ENCODE results near the gene NKIRAS1.
A peak's percentile ranks its signal among the peaks of the same experiment; 100 is the strongest.
"Not testable (repeated sequence)": the region's sequence is repeated elsewhere in the genome, so short reads cannot be mapped to it uniquely, and the experiment has no call there.

NKIRAS1 gene

GRCh38 chr3:23859839-23860382 is 56.9 kb downstream of the NKIRAS1 start:
- H3K18ac ChIP-seq (ENCODE audit: low read length): no peak overlapping the region
- H3K27me3 ChIP-seq (ENCODE audit: insufficient read depth, low read length, poor library complexity): no peaks in the 10 kb centered on the region
- no CpG with 5 or more reads among the region's 7 CpGs for WGBS (ENCODE audit: extremely low coverage, insufficient coverage, low lambda C conversion rate)
- no peak overlapping the region for H3K23ac ChIP-seq (ENCODE audit: low read length)
- H3K4me3 ChIP-seq (ENCODE audit: low read length): no peak overlapping the region
- no peak overlapping the region for H2BK120ac ChIP-seq (ENCODE audit: low read depth, low read length)
- H4K5ac ChIP-seq (ENCODE audit: low read length): no peak overlapping the region
- H3K27ac ChIP-seq (ENCODE audit: low read depth, low read length): no peak overlapping the region
- H3K4me2 ChIP-seq (ENCODE audit: low read length): no peak overlapping the region
- H3K4ac ChIP-seq (ENCODE audit: low read depth, low read length): no peak overlapping the region
- no peak overlapping the region for H3K56ac ChIP-seq (ENCODE audit: low read length)
- DNase-seq: no peak
- peaks cover 37% of the 10 kb centered on the region for H3K79me2 ChIP-seq (ENCODE audit: control insufficient read depth, insufficient read depth, low read length)
- H2BK5ac ChIP-seq (ENCODE audit: low read length): no peak overlapping the region
- H3K9ac ChIP-seq (ENCODE audit: low read length): no peak overlapping the region
- no peak overlapping the region for H2BK15ac ChIP-seq (replicated peaks; ENCODE audit: low read depth)
- H3K79me1 ChIP-seq (ENCODE audit: low read length): peaks cover 14% of the 10 kb centered on the region
- no peak overlapping the region for H2AK5ac ChIP-seq (ENCODE audit: low read length)
- H3K36me3 ChIP-seq (ENCODE audit: control insufficient read depth, insufficient read depth, low read length): no peaks in the 10 kb centered on the region
- no peak overlapping the region for H4K8ac ChIP-seq (ENCODE audit: low read depth, low read length)
- no peaks in the 10 kb centered on the region for H3K4me1 ChIP-seq (ENCODE audit: control insufficient read depth, low read depth, low read length)

GRCh38 chr3:23859012-23859743 is 57.6 kb downstream of the NKIRAS1 start:
- DNase-seq: peak; percentile 40
- no CpG with 5 or more reads among the region's 1 CpG for WGBS (ENCODE audit: extremely low coverage, insufficient coverage, low lambda C conversion rate)
- H2BK120ac ChIP-seq (ENCODE audit: low read depth, low read length): no peak overlapping the region

DNA sequence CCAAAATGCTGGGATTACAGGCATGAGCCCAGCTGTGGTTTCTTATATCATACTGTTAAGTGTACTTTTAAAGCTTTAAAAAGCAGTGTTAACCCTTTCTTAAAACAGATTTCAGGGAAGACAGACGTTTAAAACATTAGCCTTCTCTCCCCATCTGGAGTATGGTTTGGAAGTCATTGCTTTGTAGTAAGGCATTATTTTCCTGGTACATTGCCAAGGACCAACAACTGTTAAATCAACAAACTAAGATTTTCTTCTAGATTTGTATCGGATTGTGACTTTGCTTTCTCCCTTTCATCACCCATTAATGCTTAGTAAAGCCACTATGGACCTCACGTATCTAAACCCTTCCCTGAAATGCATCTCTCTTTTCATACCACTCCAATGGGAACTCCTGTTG is 60.5 kb downstream of the NKIRAS1 start:
- H3K36me3 ChIP-seq (ENCODE audit: control insufficient read depth, insufficient read depth, low read length): no peaks in the 10 kb centered on the region
- no peaks in the 10 kb centered on the region for H3K27me3 ChIP-seq (ENCODE audit: insufficient read depth, low read length, poor library complexity)

More at GRCh38 chr3:23859012-23859743, 57.6 kb downstream of the NKIRAS1 start:
- Histone ChIP-seq H3K4me3 (ENCODE audit: low read length) (no peak overlapping the region), H3K18ac (ENCODE audit: low read length) (no peak overlapping the region), H2AK5ac (ENCODE audit: low read length) (no peak overlapping the region), H2BK5ac (ENCODE audit: low read length) (no peak overlapping the region), H2BK15ac (replicated peaks; ENCODE audit: low read depth) (no peak overlapping the region), H3K56ac (ENCODE audit: low read length) (no peak overlapping the region), H4K8ac (ENCODE audit: low read depth, low read length) (no peak overlapping the region), H3K23ac (ENCODE audit: low read length) (no peak overlapping the region), H3K79me2 (ENCODE audit: control insufficient read depth, insufficient read depth, low read length) (peaks cover 34% of the 10 kb centered on the region), H4K5ac (ENCODE audit: low read length) (no peak overlapping the region), H3K9ac (ENCODE audit: low read length) (no peak overlapping the region), H3K4me2 (ENCODE audit: low read length) (no peak overlapping the region), H3K27ac (ENCODE audit: low read depth, low read length) (no peak overlapping the region), H3K4me1 (ENCODE audit: control insufficient read depth, low read depth, low read length) (no peaks in the 10 kb centered on the region), H3K4ac (ENCODE audit: low read depth, low read length) (no peak overlapping the region), H3K79me1 (ENCODE audit: low read length) (peaks cover 14% of the 10 kb centered on the region), H3K36me3 (ENCODE audit: control insufficient read depth, insufficient read depth, low read length) (no peaks in the 10 kb centered on the region), H3K27me3 (ENCODE audit: insufficient read depth, low read length, poor library complexity) (no peaks in the 10 kb centered on the region)

GRCh38 chr3:23849462-23849861 is 67.3 kb downstream of the NKIRAS1 start:
- H3K4me1 ChIP-seq (ENCODE audit: control insufficient read depth, low read depth, low read length); DNase-seq; H3K18ac ChIP-seq (ENCODE audit: low read length); H3K79me1 ChIP-seq (ENCODE audit: low read length); H3K27ac ChIP-seq (ENCODE audit: low read depth, low read length); H3K4me3 ChIP-seq (ENCODE audit: low read length); H2AK5ac ChIP-seq (ENCODE audit: low read length); H2BK120ac ChIP-seq (ENCODE audit: low read depth, low read length); H3K56ac ChIP-seq (ENCODE audit: low read length); H4K5ac ChIP-seq (ENCODE audit: low read length); H3K4ac ChIP-seq (ENCODE audit: low read depth, low read length); H4K8ac ChIP-seq (ENCODE audit: low read depth, low read length); H2BK15ac ChIP-seq (replicated peaks; ENCODE audit: low read depth); H3K4me2 ChIP-seq (ENCODE audit: low read length); H3K23ac ChIP-seq (ENCODE audit: low read length); H2BK5ac ChIP-seq (ENCODE audit: low read length); H3K27me3 ChIP-seq (ENCODE audit: insufficient read depth, low read length, poor library complexity); H3K9ac ChIP-seq (ENCODE audit: low read length); H3K36me3 ChIP-seq (ENCODE audit: control insufficient read depth, insufficient read depth, low read length): not testable (repeated sequence)
- peaks cover 22% of the 10 kb centered on the region for H3K79me2 ChIP-seq (ENCODE audit: control insufficient read depth, insufficient read depth, low read length)
- WGBS (ENCODE audit: extremely low coverage, insufficient coverage, low lambda C conversion rate): no CpG with 5 or more reads among the region's 2 CpGs

More for the DNA sequence above, 60.5 kb downstream of the NKIRAS1 start:
- H3K9ac ChIP-seq (ENCODE audit: low read length): no peak overlapping the region
- no peaks in the 10 kb centered on the region for H3K4me1 ChIP-seq (ENCODE audit: control insufficient read depth, low read depth, low read length)
- DNase-seq: no peak
- no peak overlapping the region for H3K56ac ChIP-seq (ENCODE audit: low read length)
- no peak overlapping the region for H2BK15ac ChIP-seq (replicated peaks; ENCODE audit: low read depth)
- no peak overlapping the region for H3K23ac ChIP-seq (ENCODE audit: low read length)
- no peak overlapping the region for H2AK5ac ChIP-seq (ENCODE audit: low read length)
- H3K4me3 ChIP-seq (ENCODE audit: low read length): no peak overlapping the region
- H3K18ac ChIP-seq (ENCODE audit: low read length): no peak overlapping the region
- no peak overlapping the region for H3K4me2 ChIP-seq (ENCODE audit: low read length)
- H3K27ac ChIP-seq (ENCODE audit: low read depth, low read length): no peak overlapping the region
- no peak overlapping the region for H2BK120ac ChIP-seq (ENCODE audit: low read depth, low read length)
- peaks cover 13% of the 10 kb centered on the region for H3K79me1 ChIP-seq (ENCODE audit: low read length)
- no peak overlapping the region for H3K4ac ChIP-seq (ENCODE audit: low read depth, low read length)
- no peak overlapping the region for H4K8ac ChIP-seq (ENCODE audit: low read depth, low read length)
- no CpG with 5 or more reads among the region's 3 CpGs for WGBS (ENCODE audit: extremely low coverage, insufficient coverage, low lambda C conversion rate)
- H4K5ac ChIP-seq (ENCODE audit: low read length): no peak overlapping the region
- H2BK5ac ChIP-seq (ENCODE audit: low read length): no peak overlapping the region
- H3K79me2 ChIP-seq (ENCODE audit: control insufficient read depth, insufficient read depth, low read length): peaks cover 42% of the 10 kb centered on the region

GRCh38 chr3:23845326-23846216 is 71.2 kb downstream of the NKIRAS1 start:
- Histone ChIP-seq H3K56ac (ENCODE audit: low read length) (no peak overlapping the region), H3K18ac (ENCODE audit: low read length) (no peak overlapping the region), H4K8ac (ENCODE audit: low read depth, low read length) (no peak overlapping the region), H3K9ac (ENCODE audit: low read length) (no peak overlapping the region), H3K36me3 (ENCODE audit: control insufficient read depth, insufficient read depth, low read length) (no peaks in the 10 kb centered on the region), H3K27me3 (ENCODE audit: insufficient read depth, low read length, poor library complexity) (no peaks in the 10 kb centered on the region), H3K23ac (ENCODE audit: low read length) (no peak overlapping the region), H3K4me3 (ENCODE audit: low read length) (no peak overlapping the region), H3K79me2 (ENCODE audit: control insufficient read depth, insufficient read depth, low read length) (peaks cover 31% of the 10 kb centered on the region), H2BK15ac (replicated peaks; ENCODE audit: low read depth) (no peak overlapping the region), H3K4me1 (ENCODE audit: control insufficient read depth, low read depth, low read length) (peaks cover 1% of the 10 kb centered on the region), H3K79me1 (ENCODE audit: low read length) (peaks cover 10% of the 10 kb centered on the region), H3K4ac (ENCODE audit: low read depth, low read length) (no peak overlapping the region), H2BK5ac (ENCODE audit: low read length) (no peak overlapping the region), H4K5ac (ENCODE audit: low read length) (no peak overlapping the region), H2BK120ac (ENCODE audit: low read depth, low read length) (no peak overlapping the region), H3K27ac (ENCODE audit: low read depth, low read length) (no peak overlapping the region), H2AK5ac (ENCODE audit: low read length) (no peak overlapping the region), H3K4me2 (ENCODE audit: low read length) (no peak overlapping the region)
- 100% methylated on average over 3 of the region's 5 CpGs for WGBS (ENCODE audit: extremely low coverage, insufficient coverage, low lambda C conversion rate)
- DNase-seq: no peak

All from mesendoderm (in vitro differentiated cells).